ENCODE results near the gene CPLX3.

CPLX3 gene

GRCh38 chr15:74794970-74795349 lies 31.5 kb upstream of the CPLX3 start:
- Histone ChIP-seq H3K9ac (ENCODE audit: low read depth, low read length, poor library complexity, severe bottlenecking) (no peak overlapping the region), H3F3A (ENCODE audit: low read depth) (no peaks in the 10 kb centered on the region), H3K4me1 (ENCODE audit: insufficient read depth, low read length, poor library complexity, severe bottlenecking) (peaks cover 35% of the 10 kb centered on the region), H3K27me3 (ENCODE audit: insufficient read depth, low read length, poor library complexity, severe bottlenecking) (no peaks in the 10 kb centered on the region), H3K9me2 (replicated peaks; ENCODE audit: low read depth, low read length) (no peaks in the 10 kb centered on the region), H3K79me2 (ENCODE audit: insufficient read depth, low read length) (peaks cover 86% of the 10 kb centered on the region), H3K9me3 (ENCODE audit: insufficient read depth, low read depth, low read length) (no peaks in the 10 kb centered on the region), H3K4me3 (ENCODE audit: low read length, poor library complexity, severe bottlenecking) (no peak overlapping the region), H2AFZ (ENCODE audit: low read length) (no peak overlapping the region), H3K36me3 (ENCODE audit: insufficient read depth, low read length) (peaks cover 44% of the 10 kb centered on the region; the same call in 1 of the 2 replicates), H3K4me2 (ENCODE audit: low read depth, low read length, poor library complexity, severe bottlenecking) (no peak overlapping the region), H4K20me1 (ENCODE audit: insufficient read depth, low read length, poor library complexity, severe bottlenecking) (peaks cover 87% of the 10 kb centered on the region)
- no peak for TF ChIP-seq EZH2phosphoT487 (IDR thresholded peaks at IDR 0.05; ENCODE audit: borderline replicate concordance)
- TF ChIP-seq CTCF (conservative IDR thresholded peaks at IDR 0.05; ENCODE audit: low read length), result no peak

GRCh38 chr15:74795966-74796625 lies 30.3 kb upstream of the CPLX3 start:
- Histone ChIP-seq H3K4me1 (ENCODE audit: insufficient read depth, low read length, poor library complexity, severe bottlenecking) (peaks cover 24% of the 10 kb centered on the region), H3K36me3 (ENCODE audit: insufficient read depth, low read length) (peaks cover 51% of the 10 kb centered on the region; the same call in 1 of the 2 replicates)

GRCh38 chr15:74798388-74799254 lies 27.8 kb upstream of the CPLX3 start:
- H3K4me2 ChIP-seq (ENCODE audit: low read depth, low read length, poor library complexity, severe bottlenecking), result no peak overlapping the region
- H3K9me2 ChIP-seq (replicated peaks; ENCODE audit: low read depth, low read length), result no peaks in the 10 kb centered on the region
- H3K27me3 ChIP-seq (ENCODE audit: insufficient read depth, low read length, poor library complexity, severe bottlenecking), result no peaks in the 10 kb centered on the region

More at GRCh38 chr15:74795966-74796625, 30.3 kb upstream of the CPLX3 start:
- Histone ChIP-seq H4K20me1 (ENCODE audit: insufficient read depth, low read length, poor library complexity, severe bottlenecking) (peaks cover 82% of the 10 kb centered on the region), H3K27me3 (ENCODE audit: insufficient read depth, low read length, poor library complexity, severe bottlenecking) (no peaks in the 10 kb centered on the region), H3K79me2 (ENCODE audit: insufficient read depth, low read length) (peaks cover 74% of the 10 kb centered on the region), H3K9me2 (replicated peaks; ENCODE audit: low read depth, low read length) (no peaks in the 10 kb centered on the region), H2AFZ (ENCODE audit: low read length) (no peak overlapping the region), H3F3A (ENCODE audit: low read depth) (no peaks in the 10 kb centered on the region), H3K9ac (ENCODE audit: low read depth, low read length, poor library complexity, severe bottlenecking) (no peak overlapping the region), H3K9me3 (ENCODE audit: insufficient read depth, low read depth, low read length) (no peaks in the 10 kb centered on the region), H3K4me3 (ENCODE audit: low read length, poor library complexity, severe bottlenecking) (no peak overlapping the region), H3K4me2 (ENCODE audit: low read depth, low read length, poor library complexity, severe bottlenecking) (no peak overlapping the region)
- TF ChIP-seq EZH2phosphoT487 (IDR thresholded peaks at IDR 0.05; ENCODE audit: borderline replicate concordance) (no peak), CTCF (conservative IDR thresholded peaks at IDR 0.05; ENCODE audit: low read length) (no peak)

More at GRCh38 chr15:74798388-74799254, 27.8 kb upstream of the CPLX3 start:
- no peaks in the 10 kb centered on the region for H3F3A ChIP-seq (ENCODE audit: low read depth)
- no peak overlapping the region for H3K4me3 ChIP-seq (ENCODE audit: low read length, poor library complexity, severe bottlenecking)
- H3K9ac ChIP-seq (ENCODE audit: low read depth, low read length, poor library complexity, severe bottlenecking), result no peak overlapping the region
- H4K20me1 ChIP-seq (ENCODE audit: insufficient read depth, low read length, poor library complexity, severe bottlenecking), result peaks cover 56% of the 10 kb centered on the region
- H3K9me3 ChIP-seq (ENCODE audit: insufficient read depth, low read depth, low read length), result no peaks in the 10 kb centered on the region
- no peak overlapping the region for H2AFZ ChIP-seq (ENCODE audit: low read length)
- no peaks in the 10 kb centered on the region for H3K4me1 ChIP-seq (ENCODE audit: insufficient read depth, low read length, poor library complexity, severe bottlenecking)
- TF ChIP-seq CTCF (conservative IDR thresholded peaks at IDR 0.05; ENCODE audit: low read length) (no peak), EZH2phosphoT487 (IDR thresholded peaks at IDR 0.05; ENCODE audit: borderline replicate concordance) (no peak)
- H3K36me3 ChIP-seq (ENCODE audit: insufficient read depth, low read length), result peaks cover 65% of the 10 kb centered on the region; the same call in 1 of the 2 replicates
- H3K79me2 ChIP-seq (ENCODE audit: insufficient read depth, low read length), result peaks cover 49% of the 10 kb centered on the region

All from Loucy (cell line).